GM19238 (cell line): ENCODE results near the gene C17orf75.
A peak's percentile ranks its signal among the peaks of the same experiment; 100 is the strongest.
"Not testable (repeated sequence)": the region's sequence is repeated elsewhere in the genome, so short reads cannot be mapped to it uniquely, and the experiment has no call there.

ENCODE experiments used
- DNase-seq: peaks from one replicate; pipeline ENCODE4 v3.0.0; 2011; ENCODE audit warnings: low spot score; ENCODE audit not compliant: insufficient read length

Gene C17orf75

DNA sequence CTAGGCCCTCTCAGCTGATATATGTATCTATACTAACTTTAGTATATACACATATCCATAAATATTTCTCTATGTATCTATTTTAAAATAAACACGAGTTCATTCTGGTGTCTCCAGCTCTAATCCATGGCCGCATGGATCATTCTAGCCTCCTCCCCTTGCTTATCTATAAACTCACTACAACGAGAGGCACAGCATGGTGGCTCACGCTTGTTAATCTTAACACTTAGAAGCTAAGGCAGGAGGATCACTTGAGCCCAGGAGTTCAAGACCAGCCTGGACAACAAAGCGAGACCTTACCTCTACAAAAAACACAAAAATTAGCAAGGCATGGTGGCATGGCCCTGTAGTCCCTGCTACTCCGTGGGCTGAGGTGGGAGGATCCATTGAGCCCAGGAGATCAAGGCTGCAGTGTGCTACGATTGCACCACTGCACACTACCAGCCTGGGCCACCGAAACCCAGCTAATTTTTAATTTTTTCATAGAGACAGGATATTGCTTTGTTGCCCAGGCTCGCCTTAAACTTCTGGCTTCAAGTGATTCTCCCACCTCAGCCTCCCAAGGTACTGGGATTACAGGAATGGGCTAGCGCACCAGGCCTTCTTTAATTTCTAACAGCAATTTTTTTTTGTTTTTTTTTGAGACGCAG is 4.1 kb upstream of the C17orf75 start:
- DNase-seq, result no peak

GRCh38 chr17:32342603-32343325 is 791 bp upstream of the C17orf75 start:
- no peak for DNase-seq

- no peak for DNase-seq
These were observed 674 bp downstream of the C17orf75 start for GRCh38 chr17:32341141-32341856.

DNA sequence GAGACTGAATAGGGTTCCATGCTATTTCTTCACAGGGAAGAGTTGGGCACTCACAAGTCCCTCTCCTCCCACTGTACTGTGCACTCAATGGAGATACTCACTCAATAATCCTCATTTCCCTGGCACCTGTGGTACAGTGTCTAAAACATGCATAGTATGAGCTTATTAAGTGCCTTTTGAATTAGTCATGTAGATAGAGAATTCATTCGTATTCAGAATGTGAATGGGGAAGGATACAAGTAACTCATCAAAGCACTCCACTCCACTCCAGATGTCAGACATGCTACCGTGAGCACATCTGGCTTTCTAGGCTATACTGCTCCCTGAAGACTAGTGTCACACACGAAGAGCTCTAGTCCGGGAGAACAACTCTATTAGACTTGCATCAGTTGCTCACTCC is 6.3 kb downstream of the C17orf75 start:
- DNase-seq, result no peak

GRCh38 chr17:32335046-32335445 is 6.9 kb downstream of the C17orf75 start:
- no peak for DNase-seq

DNA sequence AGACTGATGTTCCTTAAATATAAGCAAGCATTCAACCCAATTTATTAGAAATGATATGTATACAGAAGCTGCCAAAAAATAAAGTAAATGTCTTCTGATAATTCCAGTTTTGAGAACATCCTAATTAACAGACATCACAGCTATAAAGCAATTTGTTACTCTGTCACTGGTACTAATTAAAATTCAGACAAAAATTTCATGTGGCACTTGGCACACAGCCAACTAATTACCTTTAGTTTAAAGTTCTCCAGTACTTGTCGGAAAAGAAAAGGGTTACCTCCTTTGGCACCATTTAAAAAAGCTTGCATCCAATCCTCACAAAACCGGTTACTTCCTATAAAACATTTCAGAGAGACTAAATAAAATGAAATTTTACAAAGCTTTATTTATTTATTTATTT is 8.8 kb downstream of the C17orf75 start:
- DNase-seq, result no peak

- no peak for DNase-seq
These were observed 10.5 kb downstream of the C17orf75 start for GRCh38 chr17:32331243-32332040.

- no peak for DNase-seq
These were observed 11.8 kb downstream of the C17orf75 start for GRCh38 chr17:32330147-32330546.

DNA sequence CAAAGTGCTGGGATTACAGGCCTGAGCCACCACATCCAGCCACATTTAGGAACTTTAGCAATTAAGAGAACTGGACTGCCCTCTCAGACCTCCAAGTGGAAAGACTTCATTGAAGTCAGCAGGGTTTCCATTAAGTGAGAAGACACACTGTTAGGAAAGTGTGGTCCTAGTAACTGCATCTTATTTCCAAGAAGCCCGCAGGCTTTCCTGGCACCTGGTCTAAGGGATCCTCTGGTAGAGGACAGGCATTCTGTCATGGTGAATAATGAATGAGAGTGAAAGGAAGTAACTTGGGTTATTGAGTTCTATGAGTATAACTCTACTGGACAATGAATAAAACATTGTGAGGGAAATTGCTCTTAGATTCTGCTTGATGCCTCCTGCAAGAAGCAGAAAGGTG is 14.1 kb downstream of the C17orf75 start:
- no peak for DNase-seq

DNA sequence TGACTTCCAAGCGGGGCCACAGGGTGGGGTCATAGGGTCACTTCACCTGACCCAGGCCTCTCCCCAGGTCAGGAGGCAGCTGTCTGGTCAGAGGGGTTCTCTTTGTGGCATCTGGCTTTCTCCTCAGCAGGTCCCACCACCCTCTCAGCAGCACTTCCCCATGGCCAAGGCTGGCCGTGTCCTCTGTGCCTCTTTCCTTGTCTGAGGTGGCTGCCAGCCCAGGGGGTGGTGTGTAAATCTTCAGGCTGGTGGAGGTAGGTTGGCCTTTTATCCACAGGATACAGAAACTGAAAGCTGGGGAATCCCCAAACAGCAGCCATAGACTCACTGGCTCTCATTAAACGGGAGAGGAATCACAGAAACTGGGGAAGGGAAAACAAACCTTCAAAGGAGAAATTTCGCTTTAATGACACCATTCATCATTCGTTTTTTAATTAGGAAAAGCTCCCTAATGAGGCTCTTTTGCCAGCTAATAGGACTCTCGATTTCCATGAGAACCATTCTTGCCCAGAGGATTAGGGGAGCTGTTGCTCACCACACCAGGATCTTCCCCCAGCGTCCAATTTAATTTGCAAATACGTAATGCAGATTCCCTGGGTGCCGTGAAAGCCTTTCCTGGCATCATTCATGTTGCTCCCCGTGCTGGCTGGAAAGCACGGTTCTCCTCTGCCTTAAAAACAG is 18.0 kb downstream of the C17orf75 start:
- DNase-seq, result no peak

- DNase-seq, result no peak
These were observed 18.9 kb downstream of the C17orf75 start for GRCh38 chr17:32323046-32323445.

- DNase-seq, result no peak
These were observed 21.1 kb downstream of the C17orf75 start for GRCh38 chr17:32320847-32321246.

- DNase-seq, result not testable (repeated sequence)
These were observed 21.9 kb downstream of the C17orf75 start for GRCh38 chr17:32320080-32320479.

GRCh38 chr17:32319548-32319905 is 22.4 kb downstream of the C17orf75 start:
- DNase-seq, result peak; percentile 72

DNA sequence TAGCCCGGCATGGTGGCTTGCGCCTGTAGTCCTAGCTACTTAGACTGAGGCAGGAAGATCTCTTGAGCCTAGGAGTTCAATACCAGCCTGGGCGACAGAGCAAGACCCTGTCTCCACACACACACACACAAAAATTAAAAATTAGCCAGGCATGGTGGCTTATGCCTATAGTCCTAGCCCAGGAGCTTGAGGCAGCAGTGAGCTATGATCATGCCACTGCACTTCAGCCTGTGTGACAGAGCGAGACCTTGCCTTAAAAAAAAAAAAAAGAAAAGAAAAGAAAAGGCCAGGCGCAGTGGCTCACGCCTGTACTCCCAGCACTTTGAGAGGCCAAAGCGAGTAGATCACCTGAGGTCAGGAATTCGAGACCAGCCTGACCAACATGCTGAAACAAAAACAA is 23.9 kb downstream of the C17orf75 start:
- no peak for DNase-seq

GRCh38 chr17:32317353-32317752 is 24.6 kb downstream of the C17orf75 start:
- no peak for DNase-seq

DNA sequence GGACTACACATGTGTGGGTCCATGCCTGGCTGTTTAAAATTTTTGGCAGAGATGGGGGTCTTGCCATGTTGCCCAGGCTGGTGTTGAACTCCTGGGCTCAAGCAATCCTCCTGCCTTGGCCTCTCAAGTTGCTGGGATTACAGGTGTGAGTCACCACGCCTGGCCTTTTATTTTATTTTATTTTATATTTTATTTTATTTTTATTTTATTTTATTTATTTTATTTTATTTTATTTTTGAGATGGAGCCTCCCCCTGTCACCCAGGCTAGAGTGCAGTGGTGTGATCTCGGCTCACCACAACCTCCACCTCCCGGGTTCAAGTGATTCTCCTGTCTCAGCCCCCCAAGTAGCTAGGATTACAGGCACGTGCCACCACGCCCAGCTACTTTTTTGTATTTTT is 25.3 kb downstream of the C17orf75 start:
- DNase-seq, result not testable (repeated sequence)

GRCh38 chr17:32315171-32315570 is 26.8 kb downstream of the C17orf75 start:
- no peak for DNase-seq

- no peak for DNase-seq
These were observed 27.3 kb downstream of the C17orf75 start for GRCh38 chr17:32314636-32315035.

- no peak for DNase-seq
These were observed 30.9 kb downstream of the C17orf75 start for GRCh38 chr17:32311028-32311536.

DNA sequence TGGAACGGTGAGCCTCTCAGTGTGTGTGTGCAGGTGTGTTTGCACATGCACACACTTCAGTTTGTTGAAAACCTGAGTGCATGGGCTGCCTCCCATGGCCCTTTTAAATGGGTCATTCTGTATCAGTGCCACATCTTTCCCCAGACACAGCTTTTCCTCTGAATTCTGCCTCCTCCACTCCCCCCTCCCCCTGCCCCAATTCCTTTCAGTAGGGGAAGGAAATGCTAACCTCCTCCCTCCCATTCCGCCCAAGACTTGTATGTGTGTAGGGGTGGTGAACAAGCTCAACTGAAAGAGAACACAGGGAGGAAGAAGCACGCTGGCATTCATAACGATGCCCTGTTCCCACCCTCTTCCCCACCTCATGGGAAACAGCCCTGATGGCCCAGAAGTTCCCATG is 34.3 kb downstream of the C17orf75 start:
- no peak for DNase-seq
